IPS-18c (cell line): ENCODE results near the gene TAOK3.
A peak's percentile ranks its signal among the peaks of the same experiment; 100 is the strongest.

ENCODE experiments used
- H3K4me3 ChIP-seq: 2 replicates; pipeline ENCODE4 v1.7.0; 2013; ENCODE audit warnings: low read depth, mild to moderate bottlenecking, low read length, moderate library complexity; ENCODE audit not compliant: insufficient read depth
- H3K9me3 ChIP-seq: one replicate; pipeline ENCODE4 v1.6.1; 2013; ENCODE audit warnings: mild to moderate bottlenecking, low read length, moderate library complexity; ENCODE audit not compliant: control insufficient read depth, insufficient read depth

TAOK3 gene

DNA sequence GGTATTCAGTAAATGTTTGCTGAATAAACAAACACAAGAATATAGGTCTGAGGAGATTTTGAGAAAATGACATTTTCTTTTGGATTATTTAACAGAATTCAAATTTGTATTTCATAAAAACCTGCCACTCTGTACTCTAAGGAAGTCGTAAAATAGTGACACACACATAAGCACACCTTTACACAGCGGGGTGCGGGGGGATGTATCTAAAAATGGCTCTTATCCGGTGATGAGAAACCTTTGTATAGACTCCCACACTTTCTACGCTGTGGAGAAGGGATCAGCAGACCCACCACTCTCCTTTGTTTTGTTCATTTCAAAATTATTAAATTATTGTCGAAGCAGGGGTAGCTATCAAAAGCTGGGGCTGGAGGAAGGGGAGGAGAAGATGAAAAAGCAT lies 178.7 kb downstream of the TAOK3 start:
- Histone ChIP-seq H3K9me3 (no peaks in the 10 kb centered on the region), H3K4me3 (no peak overlapping the region)

DNA sequence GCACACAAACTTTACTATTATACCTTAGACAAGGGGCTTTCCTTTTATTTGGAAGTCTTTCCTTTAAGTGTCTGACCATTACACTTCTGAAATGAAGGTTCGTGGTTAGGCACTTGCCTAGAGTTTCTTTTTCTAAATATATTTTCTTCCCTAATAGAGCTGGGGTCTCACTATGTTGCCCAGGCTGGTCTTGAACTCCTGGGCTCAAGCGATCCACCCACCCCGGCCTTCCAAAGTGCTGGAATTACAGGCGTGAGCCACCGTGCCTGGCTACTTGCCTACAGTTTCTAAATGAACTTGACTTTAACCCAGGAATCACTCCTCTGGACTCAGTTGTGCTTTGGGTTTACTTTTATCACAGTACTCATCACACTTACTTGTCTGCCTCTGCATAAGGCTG lies 179.2 kb downstream of the TAOK3 start:
- H3K9me3 ChIP-seq, result no peaks in the 10 kb centered on the region
- H3K4me3 ChIP-seq, result no peak overlapping the region

- H3K4me3 ChIP-seq, result no peak overlapping the region
- H3K9me3 ChIP-seq, result no peaks in the 10 kb centered on the region
These were observed 182.4 kb downstream of the TAOK3 start for GRCh38 chr12:118190266-118190665.

- Histone ChIP-seq H3K4me3 (peak overlapping the region; percentile 28; the same call in 1 of the 2 replicates), H3K9me3 (no peaks in the 10 kb centered on the region)
These were observed 182.9 kb downstream of the TAOK3 start for GRCh38 chr12:118189741-118190191.

DNA sequence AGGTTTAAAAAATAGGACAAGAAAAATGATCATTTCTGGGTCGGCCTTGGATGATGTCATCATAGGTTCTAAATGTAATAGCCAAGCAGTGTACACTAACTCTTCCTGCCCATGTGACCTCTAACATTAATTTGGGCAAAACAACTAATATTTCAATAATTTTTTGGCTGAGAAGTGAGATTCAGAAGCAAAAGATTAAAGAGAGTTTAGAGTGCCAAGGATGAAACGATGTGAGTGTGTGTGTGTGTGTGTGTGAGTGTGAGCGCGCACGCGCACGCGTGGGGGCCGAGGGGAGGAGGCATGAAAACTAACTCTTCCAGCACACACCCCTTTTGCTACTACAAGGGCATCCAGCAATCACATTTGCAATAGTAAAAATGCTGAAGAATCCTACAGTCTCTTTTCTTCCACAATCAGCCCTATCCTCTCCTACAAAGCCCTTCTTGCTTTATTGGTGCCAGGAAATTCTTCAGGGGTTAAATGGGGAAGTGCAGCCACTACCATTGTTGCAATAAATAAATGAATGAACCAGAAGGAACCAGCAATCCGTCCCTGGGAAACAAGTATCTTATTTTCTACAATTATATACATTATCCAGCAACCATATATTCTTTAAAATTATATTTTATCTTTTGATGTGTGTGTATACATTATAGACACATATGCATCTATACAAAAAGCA lies 183.9 kb downstream of the TAOK3 start:
- Histone ChIP-seq H3K4me3 (no peak overlapping the region), H3K9me3 (no peaks in the 10 kb centered on the region)

- no peaks in the 10 kb centered on the region for H3K9me3 ChIP-seq
- no peak overlapping the region for H3K4me3 ChIP-seq
These were observed 184.8 kb downstream of the TAOK3 start for GRCh38 chr12:118187751-118188435.

- H3K9me3 ChIP-seq, result no peaks in the 10 kb centered on the region
- H3K4me3 ChIP-seq, result no peak overlapping the region
These were observed 186.9 kb downstream of the TAOK3 start for GRCh38 chr12:118185602-118186397.

DNA sequence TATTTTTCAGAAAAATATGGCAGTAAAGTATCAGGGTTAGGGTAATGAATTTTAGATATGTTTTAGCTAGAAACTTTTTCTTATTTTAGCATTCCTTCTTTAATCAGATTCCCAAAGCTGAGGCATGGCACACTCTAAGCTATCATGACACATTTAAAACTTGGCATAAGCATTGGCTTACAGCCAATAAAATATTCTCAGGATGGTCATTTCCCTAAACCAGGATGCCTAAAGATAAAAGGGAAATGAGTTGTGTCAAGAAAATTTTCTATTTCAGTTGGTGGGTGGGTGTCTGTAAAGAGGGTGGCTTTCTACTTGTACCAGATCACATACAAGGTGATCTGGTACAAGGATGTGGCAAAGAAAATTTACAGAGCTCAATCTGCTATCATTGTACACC lies 189.0 kb downstream of the TAOK3 start:
- Histone ChIP-seq H3K9me3 (no peaks in the 10 kb centered on the region), H3K4me3 (no peak overlapping the region)

DNA sequence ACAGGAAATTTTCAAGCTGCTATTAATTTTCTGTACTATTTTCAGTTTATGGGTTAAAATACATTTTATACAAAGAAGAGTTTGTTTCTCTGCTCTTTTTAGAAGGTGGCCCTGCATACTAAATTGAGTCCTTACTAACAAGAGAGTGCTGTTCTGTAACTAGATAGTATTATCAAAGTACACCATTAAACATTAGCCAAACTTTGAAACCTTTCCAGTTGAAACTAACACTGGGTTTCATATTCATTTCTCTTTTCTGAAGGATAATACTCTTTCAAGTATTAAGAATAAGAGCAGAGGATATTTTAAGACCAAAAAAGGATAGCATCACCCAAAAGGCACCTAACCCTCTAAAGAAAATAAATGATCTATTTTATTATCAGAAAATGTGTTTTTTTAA lies 189.6 kb downstream of the TAOK3 start:
- Histone ChIP-seq H3K4me3 (no peak overlapping the region), H3K9me3 (no peaks in the 10 kb centered on the region)

- no peak overlapping the region for H3K4me3 ChIP-seq
- H3K9me3 ChIP-seq, result no peaks in the 10 kb centered on the region
These were observed 196.8 kb downstream of the TAOK3 start for GRCh38 chr12:118175823-118176447.

DNA sequence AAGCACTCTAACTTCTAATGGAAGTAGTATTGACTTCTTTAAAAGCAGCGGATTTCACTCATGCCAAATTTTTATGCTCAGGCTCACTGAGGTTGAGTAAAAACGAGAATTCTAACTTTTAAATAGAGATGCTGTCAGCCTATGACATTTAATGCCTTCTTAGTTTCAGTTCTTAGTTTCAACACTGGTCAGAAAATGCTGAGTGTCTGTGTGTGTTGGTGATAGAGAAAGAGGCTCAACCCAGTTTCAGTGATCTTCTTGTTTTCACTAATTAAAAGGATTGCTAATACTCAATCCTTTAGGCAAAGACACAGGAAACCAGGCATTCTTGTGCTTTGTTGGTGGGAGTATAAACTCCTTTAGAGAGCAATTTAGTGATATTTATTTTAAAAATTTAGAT lies 205.8 kb downstream of the TAOK3 start:
- Histone ChIP-seq H3K4me3 (no peak overlapping the region), H3K9me3 (no peaks in the 10 kb centered on the region)

DNA sequence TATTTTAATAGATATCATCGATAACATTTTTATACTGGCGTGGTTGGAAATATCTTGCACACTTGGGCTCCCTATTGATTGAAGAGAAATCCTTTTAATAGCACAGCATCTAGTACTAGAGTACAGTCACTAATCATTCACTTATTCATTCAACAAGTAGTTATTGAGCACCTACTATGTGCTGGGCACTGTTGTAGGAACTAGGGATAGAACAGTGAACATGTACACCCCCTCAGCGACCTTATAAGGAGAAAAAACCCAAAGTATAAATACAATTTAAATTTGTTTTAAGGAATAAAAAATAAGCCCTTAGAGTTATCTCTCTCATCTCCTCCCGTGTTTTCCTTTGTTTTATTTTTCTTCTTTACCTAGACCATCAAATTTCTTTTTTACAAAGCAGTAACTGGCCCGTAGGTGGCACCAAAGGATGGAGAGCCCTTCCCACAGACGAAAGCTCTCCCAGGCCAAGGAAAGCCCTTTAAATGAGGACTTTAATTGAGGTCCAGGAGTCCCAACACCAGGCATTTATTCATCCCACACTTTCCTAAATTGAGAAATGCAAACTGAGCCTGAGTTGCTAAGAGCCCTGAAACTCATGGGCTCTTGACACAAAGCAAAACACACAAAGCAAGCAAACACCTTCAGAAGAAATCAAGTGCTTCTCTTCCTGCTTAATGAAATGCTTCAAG lies 207.8 kb downstream of the TAOK3 start:
- H3K9me3 ChIP-seq, result no peaks in the 10 kb centered on the region

DNA sequence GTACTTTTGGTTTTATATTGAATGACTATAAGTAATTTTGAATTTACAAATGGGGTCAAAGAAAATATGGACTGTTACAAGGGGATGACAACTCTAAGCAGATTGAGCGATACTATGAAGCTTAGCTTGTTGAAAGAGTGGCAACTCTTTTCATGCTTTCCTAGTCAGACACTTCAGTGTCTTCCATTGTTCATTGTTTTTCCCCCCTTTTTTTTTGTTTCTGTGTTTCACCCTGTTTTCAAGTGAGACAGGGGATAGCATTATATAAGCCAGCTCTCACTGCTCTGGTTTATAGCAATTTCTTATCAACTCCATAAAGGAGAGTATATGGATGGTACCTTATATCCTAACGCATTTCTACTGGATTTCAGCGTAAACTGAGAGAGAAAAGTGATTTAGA lies 212.2 kb downstream of the TAOK3 start:
- Histone ChIP-seq H3K4me3 (no peak overlapping the region), H3K9me3 (no peaks in the 10 kb centered on the region)

More for the DNA sequence above, 207.8 kb downstream of the TAOK3 start:
- H3K4me3 ChIP-seq, result no peak overlapping the region

- Histone ChIP-seq H3K9me3 (no peaks in the 10 kb centered on the region), H3K4me3 (no peak overlapping the region)
These were observed 221.0 kb downstream of the TAOK3 start for GRCh38 chr12:118151755-118152154.

DNA sequence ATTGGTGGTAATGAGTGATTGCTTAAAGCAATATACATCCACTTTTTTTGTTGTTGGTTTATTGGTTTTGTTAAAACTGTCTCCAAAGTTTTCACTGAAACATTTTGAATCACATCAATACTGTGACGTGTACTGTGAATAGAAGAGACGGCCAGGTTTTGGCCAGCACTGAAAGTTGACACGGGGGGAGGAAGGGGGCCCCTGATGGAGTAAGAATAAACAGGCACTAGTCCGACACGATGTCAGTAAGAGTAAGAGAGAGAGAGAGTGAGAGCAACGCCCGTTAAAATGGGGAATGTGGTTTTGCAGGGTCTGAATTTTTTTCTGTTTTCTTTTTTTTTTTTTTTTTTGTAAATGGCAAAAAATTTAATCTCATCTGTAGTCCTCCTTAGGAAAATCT lies 222.1 kb downstream of the TAOK3 start:
- Histone ChIP-seq H3K4me3 (no peak overlapping the region), H3K9me3 (no peaks in the 10 kb centered on the region)

- Histone ChIP-seq H3K4me3 (no peak overlapping the region), H3K9me3 (no peaks in the 10 kb centered on the region)
These were observed 224.4 kb downstream of the TAOK3 start for GRCh38 chr12:118148287-118148686.

GRCh38 chr12:118145798-118146156 lies 226.9 kb downstream of the TAOK3 start:
- Histone ChIP-seq H3K4me3 (no peak overlapping the region), H3K9me3 (no peaks in the 10 kb centered on the region)
